ENCODE measurements around the gene KHDRBS2. TPM values are rescaled to one million over a fixed set of nuclear protein-coding genes. Genes with fewer than 3 reads are reported as not detected.

Gene KHDRBS2
- total RNA-seq, 2 experiments from 2014 or later = not detected

DNA sequence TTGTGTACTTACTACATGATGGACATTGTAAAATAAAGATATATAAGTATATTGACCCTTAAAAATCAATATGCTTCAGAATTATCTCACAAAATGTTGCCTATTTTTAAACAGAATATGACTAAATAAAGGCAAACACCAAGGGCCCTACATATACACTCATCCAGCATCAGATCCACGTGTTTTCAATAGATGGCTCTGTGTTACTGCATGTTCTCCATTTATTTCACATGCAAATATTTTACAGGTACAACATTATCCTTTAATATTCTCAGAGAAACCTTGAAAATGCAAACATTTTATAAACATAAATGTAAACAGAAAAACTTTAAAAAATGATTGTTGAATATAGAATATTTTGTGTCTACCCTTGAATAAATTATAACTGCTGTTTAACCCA is 2.9 kb upstream of the KHDRBS2 start:
- DNase-seq (no peak), ATAC-seq (ENCODE audit: poor library complexity) (no peak)
- H3K9me3 ChIP-seq (ENCODE audit: control insufficient read depth in 1 of 2, insufficient read depth in 1 of 2, low read length in 2 of 2) = peaks cover 0 to 14% of the 10 kb centered on the region in 2 experiments
- no peaks in the 10 kb centered on the region for H3K27me3 ChIP-seq (ENCODE audit: control insufficient read depth in 1 of 2, insufficient read depth in 2 of 2, low read length in 2 of 2)
- TF ChIP-seq, protein P1, sequence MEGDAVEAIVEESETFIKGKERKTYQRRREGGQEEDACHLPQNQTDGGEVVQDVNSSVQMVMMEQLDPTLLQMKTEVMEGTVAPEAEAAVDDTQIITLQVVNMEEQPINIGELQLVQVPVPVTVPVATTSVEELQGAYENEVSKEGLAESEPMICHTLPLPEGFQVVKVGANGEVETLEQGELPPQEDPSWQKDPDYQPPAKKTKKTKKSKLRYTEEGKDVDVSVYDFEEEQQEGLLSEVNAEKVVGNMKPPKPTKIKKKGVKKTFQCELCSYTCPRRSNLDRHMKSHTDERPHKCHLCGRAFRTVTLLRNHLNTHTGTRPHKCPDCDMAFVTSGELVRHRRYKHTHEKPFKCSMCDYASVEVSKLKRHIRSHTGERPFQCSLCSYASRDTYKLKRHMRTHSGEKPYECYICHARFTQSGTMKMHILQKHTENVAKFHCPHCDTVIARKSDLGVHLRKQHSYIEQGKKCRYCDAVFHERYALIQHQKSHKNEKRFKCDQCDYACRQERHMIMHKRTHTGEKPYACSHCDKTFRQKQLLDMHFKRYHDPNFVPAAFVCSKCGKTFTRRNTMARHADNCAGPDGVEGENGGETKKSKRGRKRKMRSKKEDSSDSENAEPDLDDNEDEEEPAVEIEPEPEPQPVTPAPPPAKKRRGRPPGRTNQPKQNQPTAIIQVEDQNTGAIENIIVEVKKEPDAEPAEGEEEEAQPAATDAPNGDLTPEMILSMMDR (IDR thresholded peaks at IDR 0.05) = no peak
- H3K4me3 ChIP-seq (ENCODE audit: low read length) = no peak overlapping the region
- H3K27ac Mint-ChIP-seq = no peak overlapping the region
- CTCF ChIA-PET = no interaction called here
- intact Hi-C loops (cut with DNase I, micrococcal nuclease) = no loop called here
- H3K27ac ChIP-seq (ENCODE audit: low read depth in 1 of 2, low read length in 2 of 2) = no peak overlapping the region
- no peak overlapping the region for H3K4me3 Mint-ChIP-seq
- H3K36me3 ChIP-seq (ENCODE audit: insufficient read depth, low read length) = no peaks in the 10 kb centered on the region
- no peaks in the 10 kb centered on the region for H3K4me1 ChIP-seq (ENCODE audit: insufficient read depth, low read length)
- H3K4me1 Mint-ChIP-seq (ENCODE audit: low read depth) = no peaks in the 10 kb centered on the region
- peaks cover 3% of the 10 kb centered on the region for H3K9me3 Mint-ChIP-seq
- POLR2A ChIA-PET = no interaction called here
- peaks cover 13% of the 10 kb centered on the region for H3K27me3 Mint-ChIP-seq
- no peaks in the 10 kb centered on the region for H3K36me3 Mint-ChIP-seq (ENCODE audit: low read depth)

GRCh38 chr6:62288562-62288961 is 2.5 kb upstream of the KHDRBS2 start:
- DNase-seq (no peak), ATAC-seq (ENCODE audit: poor library complexity) (no peak)
- H3K4me3 Mint-ChIP-seq = no peak overlapping the region

DNA sequence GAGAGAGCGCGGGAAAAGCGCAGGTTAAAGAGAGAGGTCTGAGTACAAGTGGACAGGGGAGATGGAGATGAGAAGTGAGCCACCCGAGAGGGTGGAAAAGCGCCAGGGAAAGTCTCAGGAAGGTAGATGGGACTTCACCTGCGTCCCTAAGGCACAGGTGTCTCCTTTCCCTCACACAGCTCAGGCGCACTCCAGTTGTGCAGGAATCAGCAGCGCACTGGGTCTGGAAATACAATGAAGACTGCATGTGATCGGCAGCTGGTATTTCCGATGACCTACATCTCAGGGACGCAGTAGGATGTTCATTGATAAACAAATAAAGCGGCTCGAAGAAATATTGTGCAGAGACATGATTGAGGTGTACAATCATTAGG is 432 bp upstream of the KHDRBS2 start:
- ChIA-PET POLR2A (no interaction called here), CTCF (no interaction called here)
- H3K4me3 Mint-ChIP-seq = no peak overlapping the region
- DNase-seq (no peak), ATAC-seq (ENCODE audit: poor library complexity) (no peak)
- peaks cover 16% of the 10 kb centered on the region for H3K27me3 Mint-ChIP-seq
- Histone ChIP-seq H3K4me1 (ENCODE audit: insufficient read depth, low read length) (no peaks in the 10 kb centered on the region), H3K27me3 (ENCODE audit: control insufficient read depth in 1 of 2, insufficient read depth in 2 of 2, low read length in 2 of 2) (no peaks in the 10 kb centered on the region), H3K36me3 (ENCODE audit: insufficient read depth, low read length) (no peaks in the 10 kb centered on the region), H3K27ac (ENCODE audit: low read depth in 1 of 2, low read length in 2 of 2) (no peak overlapping the region), H3K4me3 (ENCODE audit: low read length) (no peak overlapping the region), H3K9me3 (ENCODE audit: control insufficient read depth in 1 of 2, insufficient read depth in 1 of 2, low read length in 2 of 2) (peaks cover 0 to 11% of the 10 kb centered on the region in 2 experiments)
- no peaks in the 10 kb centered on the region for H3K4me1 Mint-ChIP-seq (ENCODE audit: low read depth)
- H3K27ac Mint-ChIP-seq = no peak overlapping the region
- no peaks in the 10 kb centered on the region for H3K36me3 Mint-ChIP-seq (ENCODE audit: low read depth)
- TF ChIP-seq, protein P1 (IDR thresholded peaks at IDR 0.05) = no peak
- H3K9me3 Mint-ChIP-seq = no peaks in the 10 kb centered on the region
- intact Hi-C loops (cut with DNase I, micrococcal nuclease) = no loop called here

More at GRCh38 chr6:62288562-62288961, 2.5 kb upstream of the KHDRBS2 start:
- Mint-ChIP-seq H3K27ac (no peak overlapping the region), H3K4me1 (ENCODE audit: low read depth) (no peaks in the 10 kb centered on the region), H3K36me3 (ENCODE audit: low read depth) (no peaks in the 10 kb centered on the region), H3K9me3 (peaks cover 3% of the 10 kb centered on the region), H3K27me3 (peaks cover 16% of the 10 kb centered on the region)
- H3K4me1 ChIP-seq (ENCODE audit: insufficient read depth, low read length) = no peaks in the 10 kb centered on the region
- peaks cover 0 to 14% of the 10 kb centered on the region in 2 experiments for H3K9me3 ChIP-seq (ENCODE audit: control insufficient read depth in 1 of 2, insufficient read depth in 1 of 2, low read length in 2 of 2)
- ChIA-PET CTCF (no interaction called here), POLR2A (no interaction called here)
- H3K27me3 ChIP-seq (ENCODE audit: control insufficient read depth in 1 of 2, insufficient read depth in 2 of 2, low read length in 2 of 2) = no peaks in the 10 kb centered on the region
- TF ChIP-seq, protein P1 (IDR thresholded peaks at IDR 0.05) = no peak
- H3K27ac ChIP-seq (ENCODE audit: low read depth in 1 of 2, low read length in 2 of 2) = no peak overlapping the region
- intact Hi-C loops (cut with DNase I, micrococcal nuclease) = no loop called here
- H3K4me3 ChIP-seq (ENCODE audit: low read length) = no peak overlapping the region
- no peaks in the 10 kb centered on the region for H3K36me3 ChIP-seq (ENCODE audit: insufficient read depth, low read length)
